Measurements from ENCODE around the gene LIPC. TPM values are rescaled to one million over a fixed set of nuclear protein-coding genes. Genes with fewer than 3 reads are reported as not detected.

LIPC gene
- total RNA-seq, 1 experiment from 2014 or later: not detected

- H3K36me3 ChIP-seq (ENCODE audit: control insufficient read depth in 1 of 2, insufficient read depth in 2 of 2, low read length in 2 of 2): no peaks in the 10 kb centered on the region
- BruUV-seq (replicated peaks): no TSS peak
- ATAC-seq: no peak
Observed at GRCh38 chr15:58554758-58555157, 123.0 kb downstream of the LIPC start.

More at GRCh38 chr15:58554758-58555157, 123.0 kb downstream of the LIPC start:
- Histone ChIP-seq H3K4me2 (ENCODE audit: low read length) (no peak overlapping the region), H3K9me3 (ENCODE audit: control insufficient read depth in 1 of 2, insufficient read depth in 1 of 2, low read depth in 1 of 2, low read length in 2 of 2) (no peaks in the 10 kb centered on the region), H3K79me2 (ENCODE audit: insufficient read depth, low read length) (no peaks in the 10 kb centered on the region), H3K4me1 (ENCODE audit: control insufficient read depth in 1 of 2, insufficient read depth in 2 of 2, low read length in 2 of 2) (peaks cover 2 to 7% of the 10 kb centered on the region in 2 experiments; a peak in 2 of 4 replicates), H3K4me3 (replicated peaks in 1 of 2; ENCODE audit: low read depth in 1 of 2, low read length in 2 of 2) (no peak overlapping the region), H3K27me3 (ENCODE audit: insufficient read depth, low read length) (no peaks in the 10 kb centered on the region), H3K9ac (ENCODE audit: low read length) (no peak overlapping the region), H3K27ac (ENCODE audit: low read depth, low read length) (no peak overlapping the region), H2AFZ (ENCODE audit: low read depth, low read length, poor library complexity, severe bottlenecking) (no peak overlapping the region), H4K20me1 (ENCODE audit: insufficient read depth) (no peaks in the 10 kb centered on the region), H3K9me2 (ENCODE audit: insufficient read depth) (no peaks in the 10 kb centered on the region)
- intact Hi-C loops (cut with micrococcal nuclease): no loop called here
- ChIA-PET CTCF (no interaction called here), POLR2A (no interaction called here), RAD21 (ENCODE audit: low non-redundant PET in 1 of 2, low total read pairs in 2 of 2, uncharacterized antibody in 2 of 2, unreplicated experiment in 2 of 2) (no interaction called here)
- TF ChIP-seq ZNF274 (IDR thresholded peaks at IDR 0.05; ENCODE audit: low read depth, low read length): no peak
- TF ChIP-seq JUND (IDR thresholded peaks at IDR 0.05): no peak
- no peak for TF ChIP-seq REST (IDR thresholded peaks at IDR 0.05; ENCODE audit: low read depth)
- no peak for TF ChIP-seq CTCF (IDR thresholded peaks at IDR 0.05 in 2 of 3, conservative IDR thresholded peaks at IDR 0.05 in 1 of 3; ENCODE audit: borderline replicate concordance in 1 of 3, insufficient read depth in 1 of 3, low read depth in 2 of 3, low read length in 2 of 3)
- no peak for TF ChIP-seq SP1 (IDR thresholded peaks at IDR 0.05; ENCODE audit: low read depth)
- TF ChIP-seq ELF1 (IDR thresholded peaks at IDR 0.05; ENCODE audit: borderline replicate concordance, low read depth): no peak
- TF ChIP-seq ZFX (IDR thresholded peaks at IDR 0.05): no peak
- TF ChIP-seq RAD21 (IDR thresholded peaks at IDR 0.05; ENCODE audit: low read depth): no peak
- no peak for TF ChIP-seq FOSL1 (IDR thresholded peaks at IDR 0.05; ENCODE audit: low read depth)
- no peak for TF ChIP-seq POLR2AphosphoS5 (IDR thresholded peaks at IDR 0.05; ENCODE audit: low read depth, low read length)
- TF ChIP-seq POLR2A (IDR thresholded peaks at IDR 0.05; ENCODE audit: borderline replicate concordance, extremely low read depth, insufficient read depth, insufficient read length): no peak
- TF ChIP-seq CEBPB (IDR thresholded peaks at IDR 0.05; ENCODE audit: low read depth): no peak
- TF ChIP-seq EZH2phosphoT487 (IDR thresholded peaks at IDR 0.05; ENCODE audit: borderline replicate concordance): no peak
- no peak for TF ChIP-seq TCF7L2 (IDR thresholded peaks at IDR 0.05; ENCODE audit: borderline replicate concordance, extremely low read depth, insufficient read depth, insufficient read length)
- no peak for DNase-seq (ENCODE audit: low read depth, low spot score)
